Measurements from ENCODE around the gene FRAS1. TPM values are rescaled to one million over a fixed set of nuclear protein-coding genes. Genes with fewer than 3 reads are reported as not detected.

The FRAS1 gene
- total and polyA plus RNA-seq, 9 of the 15 experiments (the other 6 are each of a cell fraction or from before 2014, with no cell fraction given), result under 0.01 to 0.11 (median 0.04) TPM; not detected in 2

- TF ChIP-seq ZNF318 (IDR thresholded peaks at IDR 0.05; ENCODE audit: borderline replicate concordance in 1 of 2, low read depth in 1 of 2) (no peak), HMBOX1 (IDR thresholded peaks at IDR 0.05) (peak; percentile 35; the same call in 1 of the 2 replicates), CBFA2T2 (conservative IDR thresholded peaks at IDR 0.05) (0 out of 2 replicates have a peak, but pooled peaks have one; percentile 14), ZNF512 (tag; IDR thresholded peaks at IDR 0.05) (no peak), SOX6 (IDR thresholded peaks at IDR 0.05) (0 out of 2 replicates have a peak, but pooled peaks have one; percentile 25), SNAPC5 (CRISPR knock-in tag; IDR thresholded peaks at IDR 0.05) (no peak), TEAD4 (IDR thresholded peaks at IDR 0.05; ENCODE audit: low read length) (peak; percentile 56; the same call in 1 of the 2 replicates), TEAD4 (CRISPR knock-in tag; IDR thresholded peaks at IDR 0.05; ENCODE audit: borderline replicate concordance) (no peak)
Measured at GRCh38 chr4:78483811-78484210, 426.7 kb downstream of the FRAS1 start (continued).
